HG03571 (cell line): ENCODE results near the gene PHF19.

Experiments
- ATAC-seq: cut with Tn5 transposase; IDR thresholded peaks from one replicate; pipeline ENCODE4 v1.9.1; 2021; ENCODE audit not compliant: unreplicated experiment

Gene PHF19

DNA sequence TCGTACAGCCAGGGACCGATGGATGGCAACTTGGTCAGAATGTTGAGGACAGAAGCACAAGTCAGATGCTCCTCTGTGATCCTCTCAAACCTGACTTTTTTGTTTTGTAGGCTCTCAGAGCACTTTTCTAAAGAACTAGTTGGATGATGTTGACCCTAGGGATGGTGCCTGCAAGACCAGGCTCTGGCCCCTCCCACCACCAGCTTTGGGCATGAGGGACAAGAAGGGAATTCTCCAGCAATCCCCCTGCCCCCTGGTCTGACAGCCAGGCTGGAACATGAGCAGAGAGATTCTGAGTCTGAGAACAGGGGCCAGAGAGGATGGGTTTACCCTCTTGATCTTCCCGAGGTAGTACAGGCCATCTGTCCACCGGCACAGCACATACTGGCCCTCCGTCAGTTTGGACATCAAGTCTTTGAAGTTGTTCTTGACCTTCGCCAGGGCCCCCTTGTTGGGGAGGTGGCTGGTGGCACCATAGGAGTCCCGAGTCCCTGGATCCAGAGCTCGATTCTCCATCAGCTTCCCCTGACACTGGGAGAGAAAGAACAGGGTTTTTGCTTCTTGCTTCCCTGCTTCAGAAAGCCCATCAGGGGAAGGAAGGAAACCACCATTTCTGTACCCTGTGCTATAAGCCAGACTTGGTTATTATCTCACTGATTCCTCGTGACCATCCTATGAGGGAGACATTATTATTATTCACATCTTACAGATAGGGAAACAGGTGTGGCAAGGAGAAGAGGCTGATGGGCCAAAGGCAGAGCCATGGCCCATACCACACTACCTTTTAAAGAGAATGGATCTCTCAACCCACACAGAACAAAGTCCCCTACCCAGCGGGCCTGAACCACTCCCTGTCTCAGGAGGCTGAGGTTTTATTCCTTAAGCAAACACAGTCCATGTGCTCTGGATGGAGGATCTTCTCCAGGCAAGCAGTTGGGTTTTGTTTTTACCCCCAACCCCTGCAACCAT is 2.5 kb downstream of the PHF19 start:
- ATAC-seq: no peak

DNA sequence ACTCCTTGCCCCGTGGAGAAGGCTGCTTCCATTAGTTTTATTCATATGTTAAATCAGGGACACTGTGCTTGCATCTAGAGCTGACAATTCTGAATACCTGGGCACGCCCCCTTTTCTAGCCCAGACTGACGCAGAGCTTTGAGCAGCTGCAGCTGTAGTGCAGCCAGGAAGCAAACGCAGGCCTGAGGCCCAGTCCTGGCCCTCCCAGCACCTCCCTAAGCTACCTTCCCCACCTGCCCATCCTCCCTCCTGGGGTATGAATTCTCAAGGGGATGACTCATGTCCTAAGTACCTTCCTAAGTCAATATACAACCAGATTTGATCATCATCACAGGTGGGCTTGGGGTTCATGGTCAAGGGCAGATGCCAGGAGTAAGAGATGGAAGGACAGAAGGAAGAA is 3.5 kb downstream of the PHF19 start:
- ATAC-seq: no peak

DNA sequence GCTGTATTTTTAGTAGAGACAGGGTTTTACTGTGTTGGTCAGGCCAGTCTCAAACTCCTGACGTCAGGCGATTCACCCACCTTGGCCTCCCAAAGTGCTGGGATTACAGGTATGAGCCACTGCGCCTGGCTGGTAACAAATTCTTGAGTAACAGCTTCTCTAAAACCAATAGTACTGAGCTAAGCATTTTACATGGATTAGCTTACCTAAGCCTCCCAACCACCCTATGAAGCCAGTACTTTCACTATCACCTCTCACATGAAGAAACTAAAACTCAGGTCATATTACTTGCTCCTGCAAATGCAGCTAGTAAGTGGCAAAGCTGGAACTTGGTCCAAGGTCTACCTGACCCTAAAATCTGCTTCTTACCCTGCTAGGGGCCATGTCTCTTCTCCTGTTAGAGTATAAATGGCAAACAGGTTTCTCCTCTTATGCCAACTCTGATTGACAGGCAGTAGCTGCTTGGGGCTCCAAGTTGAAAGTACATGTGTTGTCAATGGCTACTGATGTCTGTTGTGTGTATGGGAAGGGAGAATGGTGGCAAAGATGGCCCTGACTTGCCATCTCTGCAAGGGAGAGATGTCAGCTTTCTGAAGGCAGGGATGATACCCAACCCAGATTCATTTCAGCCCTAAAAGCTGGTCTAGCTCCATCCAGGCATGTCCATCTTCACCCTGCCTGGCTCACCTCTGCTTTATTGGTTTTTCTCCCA is 4.0 kb downstream of the PHF19 start:
- no peak for ATAC-seq

DNA sequence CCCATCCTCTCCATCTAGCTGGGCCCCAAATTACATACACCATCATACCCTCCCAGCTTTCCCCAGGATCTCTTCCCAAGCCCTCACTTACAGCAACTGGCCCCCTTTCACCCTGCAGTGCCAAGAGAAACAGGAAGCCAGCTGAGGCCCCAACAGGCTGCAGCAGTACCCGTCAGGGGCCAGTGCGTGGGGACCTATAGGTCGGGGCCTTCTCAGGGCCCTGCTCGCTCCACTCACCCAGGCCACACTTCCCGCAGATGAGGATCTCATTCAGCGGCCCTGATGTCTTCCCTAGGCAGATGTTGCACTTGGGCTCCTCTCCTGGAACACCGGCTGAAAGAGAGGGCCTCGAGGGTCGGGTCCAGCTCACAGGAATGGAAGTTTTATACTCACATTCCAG is 6.8 kb downstream of the PHF19 start:
- no peak for ATAC-seq

DNA sequence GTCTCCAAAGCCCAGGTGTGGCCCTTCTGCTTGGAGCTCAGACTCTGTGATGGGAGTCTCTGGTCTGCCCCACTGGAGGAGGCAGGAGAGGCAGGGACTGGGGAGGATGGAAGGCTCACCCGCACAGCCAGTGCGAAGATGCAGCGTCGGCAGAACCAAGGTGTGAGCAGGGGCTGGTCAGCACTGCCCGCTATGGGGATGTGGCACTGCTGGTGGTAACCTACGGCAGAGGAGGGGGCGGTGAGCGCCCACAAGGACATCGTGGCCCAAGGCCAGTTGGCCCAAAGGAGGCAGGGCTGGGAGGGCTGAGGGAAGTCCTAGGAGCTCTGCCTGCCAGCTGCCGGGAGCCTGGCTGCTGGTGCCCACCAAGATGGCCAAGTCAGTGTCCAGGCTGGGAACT is 7.3 kb downstream of the PHF19 start:
- ATAC-seq: no peak

DNA sequence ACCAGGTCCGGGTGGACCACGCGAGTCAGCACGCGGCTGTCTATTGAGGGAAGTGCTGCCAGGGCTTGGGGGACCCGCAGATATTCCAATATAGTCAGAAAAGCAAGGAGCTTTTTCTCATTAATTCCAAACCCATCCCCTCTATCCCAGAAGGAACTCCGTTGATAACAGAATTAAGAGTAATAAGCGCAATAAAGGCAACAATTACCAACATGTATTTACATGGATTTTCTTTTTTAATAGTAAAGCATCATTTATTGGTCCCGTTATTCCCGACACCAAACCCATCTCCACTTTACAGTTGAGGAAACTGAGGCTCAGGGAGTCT is 7.7 kb downstream of the PHF19 start:
- ATAC-seq: no peak

DNA sequence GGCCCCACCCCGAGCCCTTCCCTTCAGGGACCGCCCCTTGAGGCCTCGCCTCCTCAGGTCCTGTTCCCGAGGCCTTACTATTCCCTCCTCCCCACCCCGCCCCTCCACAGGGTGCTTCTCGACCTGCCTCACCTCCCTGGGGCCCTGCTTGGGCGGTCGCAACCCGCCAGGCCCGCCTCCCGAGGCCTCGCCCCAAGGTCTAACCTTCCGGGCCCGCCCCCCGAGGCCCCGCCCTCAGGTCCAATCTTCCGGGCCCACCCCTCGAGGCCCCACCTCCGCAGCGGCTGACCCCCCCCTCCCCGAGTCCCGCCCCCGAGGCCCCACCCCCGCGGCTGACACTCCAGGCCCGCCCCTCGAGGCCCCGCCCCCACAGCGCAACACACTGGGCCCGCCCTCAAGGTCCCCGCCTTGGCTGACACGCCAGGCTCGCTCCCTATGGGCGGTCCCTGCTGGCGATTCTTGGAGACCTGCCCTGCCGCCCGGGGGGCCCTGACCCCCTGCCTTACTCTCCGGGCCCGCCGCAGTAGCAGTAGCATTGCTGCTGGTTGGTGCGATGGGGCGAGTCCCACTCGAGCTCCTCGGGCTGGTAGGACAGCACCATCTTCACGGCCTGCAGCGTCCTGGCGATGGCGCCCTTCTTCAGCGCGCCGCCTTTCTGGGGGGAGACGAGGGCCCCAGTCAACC is 8.2 kb downstream of the PHF19 start:
- ATAC-seq: peak; percentile 87

DNA sequence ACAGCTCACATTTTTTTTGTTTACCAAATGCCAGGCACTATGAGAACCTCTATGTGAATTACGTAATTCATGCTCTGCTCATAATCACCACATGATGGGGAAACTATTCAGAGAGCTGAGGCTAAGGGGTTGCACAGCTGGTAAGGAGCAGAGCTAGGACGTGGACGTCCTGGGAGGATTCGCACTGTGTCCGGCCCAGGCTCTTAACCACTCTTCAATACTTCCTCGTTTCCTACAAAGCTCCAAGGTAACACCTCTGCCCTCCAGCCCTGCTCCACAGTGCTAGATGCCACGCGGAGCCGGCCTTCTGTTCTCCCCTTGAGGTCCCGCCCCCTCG is 8.7 kb downstream of the PHF19 start:
- no peak for ATAC-seq

DNA sequence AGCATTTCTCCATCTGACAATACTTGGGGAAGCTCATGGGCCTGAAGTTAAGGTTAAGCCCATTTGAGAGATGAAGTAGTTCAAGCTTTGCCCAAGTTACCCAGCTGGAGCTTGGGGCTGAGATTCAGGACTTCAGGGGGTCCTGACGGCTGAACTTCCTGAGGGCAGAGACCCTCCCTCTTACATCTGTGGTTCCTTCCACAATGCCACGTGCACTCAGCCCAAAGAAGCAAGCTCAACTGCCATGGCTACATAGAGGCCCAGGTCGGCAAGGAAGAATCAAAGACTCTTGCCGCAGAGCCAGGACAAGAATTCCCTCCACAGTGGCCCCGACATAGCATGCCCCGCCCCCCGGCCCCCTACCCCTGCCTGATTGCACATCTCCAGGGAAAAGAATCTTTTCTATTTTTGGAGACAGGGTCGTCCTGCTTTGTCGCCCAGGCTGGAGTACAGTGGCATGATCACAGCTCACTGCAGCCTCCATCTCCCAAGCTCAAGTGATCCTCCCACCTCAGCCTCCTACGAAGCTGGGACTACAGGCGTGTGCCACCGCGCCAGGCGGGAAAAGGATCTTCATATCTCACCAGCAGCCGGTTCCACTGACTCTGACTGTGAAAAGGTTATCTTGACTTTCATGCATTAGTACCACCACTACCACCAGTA is 9.2 kb downstream of the PHF19 start:
- no peak for ATAC-seq

DNA sequence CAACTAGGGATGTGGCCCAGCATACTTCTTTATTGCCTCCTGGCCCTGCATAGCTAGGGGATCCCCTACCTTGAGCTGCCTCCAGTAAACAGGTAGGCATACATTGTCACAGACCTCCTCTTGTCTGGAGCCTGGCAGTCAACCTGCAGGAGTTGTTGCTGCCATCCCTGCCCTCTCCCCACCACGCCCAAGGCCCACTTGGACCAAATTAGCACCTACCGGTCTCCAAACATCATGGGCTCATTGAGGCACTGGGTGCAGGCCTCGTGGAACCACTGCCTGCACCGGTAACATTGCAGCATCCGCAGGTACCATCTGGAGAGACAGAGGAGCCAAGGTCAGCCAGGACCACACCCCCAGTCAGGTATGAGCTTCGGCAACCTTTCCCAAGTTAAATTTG is 10.3 kb downstream of the PHF19 start:
- no peak for ATAC-seq

DNA sequence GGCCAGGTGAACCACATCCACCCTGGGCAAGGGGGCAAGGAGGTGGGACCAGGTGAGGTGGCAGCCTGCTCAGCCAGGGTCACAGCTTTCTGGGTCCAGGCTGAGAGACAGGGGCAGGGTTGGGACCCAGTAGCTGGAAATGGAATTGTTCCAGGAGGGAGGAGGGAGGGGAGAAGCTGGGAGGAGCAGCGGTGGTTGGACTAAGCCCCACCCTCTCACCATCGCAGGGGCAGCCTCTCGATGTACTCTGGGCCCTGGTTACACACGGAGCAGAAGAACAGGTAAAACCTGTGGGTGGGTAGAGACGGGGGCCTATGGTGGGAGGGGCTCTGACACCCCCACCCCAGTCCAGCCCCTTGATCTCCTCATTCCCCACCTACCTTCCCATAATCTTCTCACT is 11.2 kb downstream of the PHF19 start:
- no peak for ATAC-seq

DNA sequence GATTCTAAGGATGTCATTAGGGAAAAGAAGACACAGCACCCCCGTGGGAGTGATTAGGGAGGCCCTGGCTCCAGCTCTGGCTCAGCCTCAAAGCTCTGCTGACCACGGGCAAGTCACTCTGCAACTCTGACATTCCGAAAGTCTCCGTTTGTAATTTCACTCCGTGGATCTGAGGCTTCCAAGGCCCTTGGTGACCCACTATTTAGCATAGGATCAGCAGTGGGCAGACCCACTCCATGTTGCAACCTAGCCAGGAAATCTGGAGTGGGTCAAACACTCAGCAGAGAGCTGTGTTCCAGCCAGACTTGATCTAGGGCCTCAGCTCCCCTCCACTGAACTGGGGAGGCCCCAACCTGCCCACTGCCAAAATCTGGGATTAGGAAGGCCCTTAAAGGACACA is 11.8 kb downstream of the PHF19 start:
- no peak for ATAC-seq

DNA sequence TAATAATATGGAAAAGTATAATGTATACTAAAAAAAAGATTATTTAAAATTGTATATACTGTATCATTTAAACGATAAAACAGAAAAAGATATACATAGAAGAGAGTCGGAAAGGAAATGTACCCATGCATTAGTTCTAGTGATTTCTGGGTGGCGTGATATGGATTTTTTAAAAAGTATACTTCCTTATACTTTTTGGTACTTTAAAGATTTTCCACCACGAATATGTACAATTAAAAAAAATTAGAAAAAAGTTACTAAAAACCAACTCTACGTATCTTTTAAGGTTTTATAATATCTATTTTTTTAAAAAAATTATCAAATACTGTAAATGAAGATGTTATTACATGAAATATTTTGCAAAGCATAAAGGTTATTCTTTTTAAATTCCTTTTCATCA is 12.3 kb downstream of the PHF19 start:
- no peak for ATAC-seq

DNA sequence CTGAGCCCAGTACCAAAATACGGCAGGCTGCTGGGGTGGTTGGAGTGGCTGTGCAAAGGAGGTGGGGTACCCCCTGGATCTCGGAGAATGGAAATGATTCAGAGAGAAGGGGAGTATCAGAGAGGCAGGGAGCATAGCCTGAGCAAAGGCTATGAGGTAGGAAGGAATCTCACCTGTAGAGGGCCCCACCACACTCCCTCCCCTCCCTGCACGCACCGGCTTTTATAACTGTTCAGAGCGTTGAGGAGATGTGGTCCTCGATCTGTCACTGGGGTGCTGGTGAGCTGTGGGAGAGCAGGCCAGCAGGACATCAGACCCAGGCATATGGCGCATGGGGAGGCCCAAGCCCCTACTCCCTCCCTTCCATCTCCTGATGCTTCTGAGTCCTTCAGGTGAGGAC is 13.2 kb downstream of the PHF19 start:
- no peak for ATAC-seq

DNA sequence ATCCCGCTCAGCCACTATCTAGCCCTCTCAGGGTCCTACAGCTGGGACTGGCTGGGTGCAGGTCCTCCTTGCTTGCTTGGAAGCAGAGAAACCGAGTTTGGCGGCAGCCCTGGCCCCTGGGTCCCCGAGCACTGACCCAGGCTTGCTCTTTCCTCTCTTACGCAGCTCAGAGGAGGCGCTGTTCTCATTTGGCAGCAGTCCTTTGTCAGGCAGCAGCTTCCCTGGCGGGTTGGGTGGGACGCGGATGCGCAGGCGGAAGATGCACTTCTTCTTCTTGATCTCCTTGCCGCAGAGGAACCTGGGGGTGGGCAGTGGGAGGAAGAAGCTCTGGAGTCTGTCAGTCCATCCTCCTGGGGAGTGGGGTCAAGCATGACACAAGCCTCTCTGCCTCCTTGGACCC is 14.5 kb downstream of the PHF19 start:
- no peak for ATAC-seq

DNA sequence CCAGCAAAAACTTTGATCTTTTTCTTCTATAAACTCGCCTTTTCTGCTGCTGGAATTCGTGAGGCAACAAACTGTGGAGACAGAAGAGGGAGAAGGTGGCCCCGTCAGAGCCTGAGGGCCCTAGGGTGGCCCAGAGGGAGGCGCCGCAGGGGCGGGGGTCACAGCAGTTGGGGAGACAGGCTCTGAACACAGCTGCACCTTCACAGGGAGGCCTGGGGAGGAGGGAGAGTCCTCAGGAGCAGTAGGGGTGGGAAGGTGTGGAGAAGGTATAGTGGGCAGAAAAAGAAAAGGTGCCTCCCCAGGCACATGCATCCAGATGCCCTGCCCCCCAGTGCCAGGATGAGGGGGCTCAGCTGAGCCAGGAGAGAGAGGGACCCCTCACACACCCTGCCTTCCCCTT is 15.1 kb downstream of the PHF19 start:
- no peak for ATAC-seq

DNA sequence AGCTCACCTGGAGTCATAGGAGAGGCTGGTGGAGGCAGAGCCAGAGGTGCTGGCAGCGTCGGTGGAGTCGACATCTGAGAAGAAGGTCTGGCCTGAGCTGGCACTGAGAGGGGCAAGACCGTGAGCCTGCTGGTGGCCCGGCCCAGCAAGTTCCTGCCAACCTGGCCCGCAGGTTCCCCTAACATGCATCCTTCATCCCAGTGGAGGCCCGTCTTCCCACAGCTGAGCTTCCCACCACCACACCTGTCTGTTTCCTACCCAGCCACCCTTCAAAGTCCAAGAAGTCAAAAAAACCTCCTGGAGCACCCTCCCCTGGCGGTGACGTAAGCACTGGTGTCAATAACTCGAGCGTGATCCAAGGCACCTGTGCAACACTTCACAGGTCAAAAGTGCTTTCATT is 16.9 kb downstream of the PHF19 start:
- ATAC-seq: no peak

DNA sequence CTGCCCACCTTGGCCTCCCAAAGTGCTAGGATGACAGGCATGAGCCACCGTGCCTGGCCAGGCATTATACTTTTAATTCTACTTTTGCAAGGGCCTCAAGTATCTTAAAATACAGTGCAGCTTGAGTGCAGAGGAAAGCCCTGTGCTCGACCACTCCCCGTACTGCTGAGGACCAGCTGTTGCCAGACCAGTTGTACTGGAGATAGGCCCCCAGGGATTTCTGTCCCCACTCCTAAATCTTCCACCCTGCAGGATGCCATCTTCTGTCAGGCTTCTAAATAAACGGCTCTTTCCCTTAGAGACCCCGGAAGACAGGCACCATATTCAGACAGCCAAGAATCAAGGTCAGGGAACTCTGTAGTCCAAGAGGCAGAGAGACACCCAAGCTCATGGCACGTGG is 17.6 kb downstream of the PHF19 start:
- ATAC-seq: no peak

DNA sequence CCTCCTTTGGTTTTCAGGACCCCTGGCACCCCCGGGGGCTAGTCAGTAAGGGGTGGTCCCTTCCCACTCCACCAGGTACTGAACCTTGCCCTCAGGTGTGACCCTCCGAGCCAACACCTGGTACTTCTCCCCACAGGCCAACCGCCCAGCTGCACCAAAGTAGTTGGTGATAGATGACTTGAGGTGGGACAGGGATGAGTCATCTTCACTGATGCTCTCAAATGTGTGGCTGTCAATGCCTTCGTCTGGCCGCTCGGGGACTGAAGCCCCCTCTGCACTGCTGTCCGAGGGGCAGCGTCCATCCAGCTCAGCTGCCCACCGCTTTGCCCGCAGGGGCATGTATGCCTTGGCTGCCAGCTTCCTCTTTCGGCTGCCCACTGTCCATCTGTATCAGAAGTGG is 19.1 kb downstream of the PHF19 start:
- ATAC-seq: no peak

DNA sequence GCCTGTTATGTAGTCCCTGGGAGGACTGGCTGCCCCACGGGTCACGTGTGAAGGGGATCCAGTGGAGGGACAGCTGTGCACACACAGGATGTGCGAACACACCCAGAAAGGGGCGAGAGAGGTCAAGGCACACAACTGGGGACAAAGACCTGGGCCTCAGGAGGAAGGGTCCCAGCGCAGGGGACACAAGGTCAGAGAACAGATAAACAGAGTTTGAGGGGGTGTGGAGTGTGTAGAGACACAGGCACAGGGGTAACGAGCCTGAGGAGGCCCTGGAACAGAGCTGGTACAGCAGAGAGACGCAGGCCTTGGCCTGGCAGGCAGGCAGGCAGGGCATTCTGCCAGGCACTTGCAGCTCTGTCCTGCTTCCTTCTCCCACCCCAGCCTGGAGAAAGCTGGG is 19.5 kb downstream of the PHF19 start:
- no peak for ATAC-seq

DNA sequence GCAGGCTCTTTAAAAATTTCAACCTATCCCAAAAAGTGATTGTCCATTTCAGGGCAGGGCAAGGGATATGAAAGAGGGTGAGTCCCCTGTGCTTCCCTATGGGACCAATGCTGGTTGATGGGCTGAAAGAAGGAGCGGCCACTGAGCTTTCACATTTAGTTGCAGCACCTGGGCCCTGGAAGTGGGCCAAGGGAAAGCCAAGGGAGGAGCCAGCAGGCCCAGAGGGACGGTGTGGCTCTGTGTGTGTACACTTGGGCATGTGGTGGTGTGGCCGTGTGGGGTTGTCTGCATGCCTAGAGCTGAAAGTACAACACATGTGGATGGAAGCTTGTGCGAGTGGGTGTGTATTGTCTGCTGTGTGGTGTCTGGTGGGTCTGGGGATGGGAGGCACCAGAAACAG is 20.3 kb downstream of the PHF19 start:
- ATAC-seq: no peak
